ENCODE results near the gene TPX2. TPM values are rescaled to one million over a fixed set of nuclear protein-coding genes. Genes with fewer than 3 reads are reported as not detected.

TPX2 gene
- total and polyA plus RNA-seq, 2 of the 8 experiments (the other 6 are each of a cell fraction or from before 2014, with no cell fraction given), result 43.6 to 125 TPM

GRCh38 chr20:31709939-31710338 is 29.2 kb upstream of the TPX2 start:
- H3K36me3 ChIP-seq (ENCODE audit: control insufficient read depth in 2 of 4, insufficient read depth in 4 of 4, low read length in 3 of 4), result peaks cover 10 to 17% (median 13%) of the 10 kb centered on the region in 4 experiments; a peak in 7 of 8 replicates
- no peak overlapping the region for H3K14ac ChIP-seq (ENCODE audit: insufficient read length)
- no peak overlapping the region for H4K91ac ChIP-seq (replicated peaks; ENCODE audit: insufficient read length, low read length)
- H2BK5ac ChIP-seq (ENCODE audit: low read depth, low read length), result no peak overlapping the region
- H3K4me3 ChIP-seq (ENCODE audit: extremely low read depth in 1 of 4, insufficient read depth in 2 of 4, low read depth in 3 of 4, low read length in 4 of 4), result no peak overlapping the region
- H2BK15ac ChIP-seq (ENCODE audit: low read length), result no peak overlapping the region
- no peak overlapping the region for H3K27ac ChIP-seq (ENCODE audit: low read depth, low read length)
- H2BK12ac ChIP-seq (ENCODE audit: low read depth, low read length), result no peak overlapping the region; the same call in 1 of the 2 replicates
- FAIRE-seq (no peak), DNase-seq (ENCODE audit: low read depth in 1 of 2, low spot score in 2 of 2) (no peak)
- H3K9me3 ChIP-seq (ENCODE audit: insufficient read depth in 2 of 2, low read depth in 1 of 2, low read length in 1 of 2), result no peaks in the 10 kb centered on the region
- peaks cover 14% of the 10 kb centered on the region for H3K79me1 ChIP-seq (ENCODE audit: low read depth, low read length)
- CTCF ChIA-PET (ENCODE audit: partially characterized antibody), result interaction anchor here (1.6 to 5.6 kb wide), 3 partner anchors 11 to 47 kb away, joined by 7 to 52 read pairs (median 23); no protein-coding TSS in a partner anchor
- no peak overlapping the region for H3K4me2 ChIP-seq (ENCODE audit: insufficient read depth in 1 of 2, low read depth in 2 of 2, low read length in 2 of 2)
- no peaks in the 10 kb centered on the region for H3K27me3 ChIP-seq (replicated peaks in 1 of 4; ENCODE audit: control insufficient read depth in 3 of 4, extremely low read depth in 1 of 4, insufficient read depth in 3 of 4, low read length in 3 of 4)
- H2BK120ac ChIP-seq (replicated peaks; ENCODE audit: low read depth, low read length), result no peak overlapping the region
- H2AK5ac ChIP-seq (ENCODE audit: low read depth, low read length), result no peak overlapping the region
- no peak overlapping the region for H4K5ac ChIP-seq (ENCODE audit: insufficient read length, low read depth, low read length)
- H3K23me2 ChIP-seq (ENCODE audit: low read depth, low read length), result no peaks in the 10 kb centered on the region
- 95% methylated on average over 5 of the region's 5 CpGs; no CpG with 5 or more reads in 1 of the 2 experiments for WGBS, 2 experiments (ENCODE audit: extremely low coverage in 1 of 2, insufficient coverage in 1 of 2, insufficient read length in 1 of 2, insufficient replicate concordance in 2 of 2, low coverage in 1 of 2, low lambda C conversion rate in 2 of 2, missing lambda C conversion rate in 1 of 2)
- peaks cover 26 to 39% (median 36%) of the 10 kb centered on the region in 4 experiments for H3K4me1 ChIP-seq (replicated peaks in 1 of 4; ENCODE audit: control insufficient read depth in 3 of 4, insufficient read depth in 4 of 4, low read length in 3 of 4)
- H2BK20ac ChIP-seq (ENCODE audit: low read length), result no peak overlapping the region
- H3K4ac ChIP-seq (replicated peaks; ENCODE audit: insufficient read length, low read depth, low read length), result no peak overlapping the region
- H3K9ac ChIP-seq (replicated peaks in 1 of 4; ENCODE audit: extremely low read depth in 1 of 4, low read depth in 3 of 4, low read length in 3 of 4), result no peak overlapping the region
- no peak overlapping the region for H3K56ac ChIP-seq (replicated peaks; ENCODE audit: insufficient read length, low read depth, low read length)
- H3K79me2 ChIP-seq (ENCODE audit: control insufficient read depth in 1 of 2, insufficient read depth in 2 of 2, low read length in 2 of 2), result peaks cover 11 to 90% of the 10 kb centered on the region in 2 experiments
- H4K8ac ChIP-seq (ENCODE audit: extremely low read depth, insufficient read depth, low read length), result no peak overlapping the region
- H2AFZ ChIP-seq (ENCODE audit: low read length), result no peak overlapping the region
- POLR2A ChIA-PET (ENCODE audit: partially characterized antibody), result interaction anchor here (1.5 to 6.2 kb wide), 3 partner anchors 12 to 48 kb away, joined by 6 to 85 read pairs (median 6); partner anchors contain the start of gene BCL2L1
- no peak overlapping the region for H3K23ac ChIP-seq (ENCODE audit: insufficient read length)
- no peak overlapping the region for H3K18ac ChIP-seq (ENCODE audit: extremely low read depth, low read length)
- peaks cover 2 to 10% of the 10 kb centered on the region in 2 experiments for H4K20me1 ChIP-seq (replicated peaks in 1 of 2; ENCODE audit: control insufficient read depth in 1 of 2, insufficient read depth in 2 of 2, low read length in 2 of 2)
- TF ChIP-seq ZNF274 (IDR thresholded peaks at IDR 0.05; ENCODE audit: borderline replicate concordance, extremely low read depth, low read length), result no peak
- TF ChIP-seq YY1 (IDR thresholded peaks at IDR 0.05; ENCODE audit: low read depth, low read length), result no peak
- no peak for TF ChIP-seq RFX5 (IDR thresholded peaks at IDR 0.05; ENCODE audit: borderline replicate concordance, low read depth, low read length)
- no peak for TF ChIP-seq HDAC2 (IDR thresholded peaks at IDR 0.05; ENCODE audit: borderline replicate concordance in 1 of 2, low read depth in 2 of 2, low read length in 2 of 2)
- TF ChIP-seq GABPA (IDR thresholded peaks at IDR 0.05; ENCODE audit: borderline replicate concordance, insufficient read depth, low read length), result no peak
- no peak for TF ChIP-seq KDM4A (IDR thresholded peaks at IDR 0.05; ENCODE audit: low read depth, low read length, severe bottlenecking)
- TF ChIP-seq CHD2 (IDR thresholded peaks at IDR 0.05; ENCODE audit: low read length), result no peak
- TF ChIP-seq ASH2L (IDR thresholded peaks at IDR 0.05; ENCODE audit: low read length), result no peak
- TF ChIP-seq CEBPB (IDR thresholded peaks at IDR 0.05; ENCODE audit: low read depth, low read length), result no peak
- no peak for TF ChIP-seq TCF12 (IDR thresholded peaks at IDR 0.05; ENCODE audit: low read depth, low read length)
- no peak for TF ChIP-seq E2F6 (IDR thresholded peaks at IDR 0.05)
- no peak for TF ChIP-seq SP1 (IDR thresholded peaks at IDR 0.05; ENCODE audit: low read depth, low read length)
- no peak for TF ChIP-seq NRF1 (IDR thresholded peaks at IDR 0.05; ENCODE audit: low read depth, low read length)
- no peak for TF ChIP-seq SUZ12 (IDR thresholded peaks at IDR 0.05; ENCODE audit: low read length)
